Smooth muscle cell of trachea (primary cell): Measurements from ENCODE around the gene VTCN1. TPM values are rescaled to one million over a fixed set of nuclear protein-coding genes. Genes with fewer than 3 reads are reported as not detected.

ENCODE experiments used
- total RNA-seq: library from RNA; depleted of rRNA; stranded (reverse); fragments of >200 nt; gene quantifications from 2 replicates; pipeline ENCODE4 v1.2.1, GENCODE V29; 2014

Gene VTCN1, protein sequence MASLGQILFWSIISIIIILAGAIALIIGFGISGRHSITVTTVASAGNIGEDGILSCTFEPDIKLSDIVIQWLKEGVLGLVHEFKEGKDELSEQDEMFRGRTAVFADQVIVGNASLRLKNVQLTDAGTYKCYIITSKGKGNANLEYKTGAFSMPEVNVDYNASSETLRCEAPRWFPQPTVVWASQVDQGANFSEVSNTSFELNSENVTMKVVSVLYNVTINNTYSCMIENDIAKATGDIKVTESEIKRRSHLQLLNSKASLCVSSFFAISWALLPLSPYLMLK
- total RNA-seq, result not detected in 2 replicates

DNA sequence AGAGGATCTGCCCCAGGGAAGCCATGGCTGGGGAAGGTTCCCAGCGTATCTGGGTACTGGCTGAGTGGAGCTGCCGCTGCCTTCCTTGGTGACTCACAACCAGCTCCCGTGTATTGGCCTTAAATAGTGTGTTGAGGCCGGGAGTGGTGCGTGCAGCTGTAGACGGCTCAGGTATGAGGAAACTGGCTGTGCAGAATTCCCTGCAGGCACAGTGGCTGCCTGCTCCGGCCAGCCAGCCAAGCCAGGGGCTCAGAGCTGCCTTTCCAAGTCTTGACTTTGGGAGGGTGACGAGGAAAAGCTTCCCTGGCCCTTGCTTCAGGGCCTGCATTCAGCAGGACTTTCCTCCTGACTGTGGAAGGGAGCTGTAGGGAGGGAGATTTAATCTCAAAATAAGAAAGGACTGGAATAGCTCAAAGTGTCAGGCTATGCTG, at the start of gene VTCN1:
VTCN1 (minus strand) TSS at position 97 of the 431 bp plus-strand sequence; CDS start at position 25, 72 bp downstream.

DNA sequence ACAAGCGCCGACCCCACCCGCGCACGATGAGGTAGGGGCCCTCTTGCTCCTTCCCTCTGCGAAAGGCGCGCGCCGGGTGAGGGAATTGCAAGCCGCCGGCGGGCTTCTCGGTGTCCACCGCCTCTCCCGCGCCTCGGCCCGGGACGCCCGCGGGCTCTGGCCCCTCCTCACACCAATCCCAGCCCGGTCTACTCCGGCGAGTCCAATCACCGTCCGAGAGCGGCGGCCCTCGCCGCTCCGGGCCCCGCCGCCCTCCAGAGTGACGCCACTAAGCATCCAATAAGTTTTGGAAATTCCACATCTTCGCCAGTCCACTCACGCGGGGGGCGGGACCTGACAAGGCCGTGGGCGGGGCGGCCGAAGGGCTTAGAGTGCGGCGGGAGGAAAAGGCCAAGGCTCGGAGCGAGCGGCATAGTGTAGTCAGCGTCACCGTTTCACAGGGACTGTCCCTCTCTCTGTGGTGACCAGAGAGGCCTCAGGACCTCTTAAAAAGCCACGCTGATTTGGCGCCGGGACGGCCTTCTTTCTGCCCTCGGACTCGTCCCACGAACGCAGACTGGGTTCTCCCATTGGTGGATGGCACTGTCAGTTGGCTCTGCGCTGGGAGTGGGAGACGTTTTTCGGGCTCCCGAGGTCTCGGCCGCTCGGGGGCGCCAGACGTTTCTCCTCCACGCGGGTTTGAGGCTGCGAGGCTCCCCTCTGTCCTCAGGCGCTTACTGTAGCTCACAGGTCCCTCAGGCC, 89.0 kb downstream of the VTCN1 start, which contains the start of gene TRIM45:
TRIM45 (minus strand) TSS at position 161 of the 741 bp plus-strand sequence. CDS start 548 bp downstream, outside the sequence.

Other genes starting within 250 kb of the VTCN1 start
- gene CD101, start 209.2 kb downstream of the VTCN1 start, total RNA-seq, result 0.29 and 0.66 TPM in 2 replicates
- gene TTF2, start 150.6 kb downstream of the VTCN1 start, total RNA-seq, result 15.1 and 20.5 TPM in 2 replicates
- gene TRIM45, start 89.2 kb downstream of the VTCN1 start, total RNA-seq, result 5.1 and 7.3 TPM in 2 replicates
- gene MAN1A2, start 156.5 kb upstream of the VTCN1 start, total RNA-seq, result 52.9 and 58.6 TPM in 2 replicates